HG02798 (cell line): ENCODE results near the gene SRC.
A peak's percentile ranks its signal among the peaks of the same experiment; 100 is the strongest.

Source experiments
- ATAC-seq: cut with Tn5 transposase; IDR thresholded peaks from one replicate; pipeline ENCODE4 v1.9.1; 2021; ENCODE audit warnings: mild to moderate bottlenecking; ENCODE audit not compliant: unreplicated experiment, poor library complexity

Gene SRC

DNA sequence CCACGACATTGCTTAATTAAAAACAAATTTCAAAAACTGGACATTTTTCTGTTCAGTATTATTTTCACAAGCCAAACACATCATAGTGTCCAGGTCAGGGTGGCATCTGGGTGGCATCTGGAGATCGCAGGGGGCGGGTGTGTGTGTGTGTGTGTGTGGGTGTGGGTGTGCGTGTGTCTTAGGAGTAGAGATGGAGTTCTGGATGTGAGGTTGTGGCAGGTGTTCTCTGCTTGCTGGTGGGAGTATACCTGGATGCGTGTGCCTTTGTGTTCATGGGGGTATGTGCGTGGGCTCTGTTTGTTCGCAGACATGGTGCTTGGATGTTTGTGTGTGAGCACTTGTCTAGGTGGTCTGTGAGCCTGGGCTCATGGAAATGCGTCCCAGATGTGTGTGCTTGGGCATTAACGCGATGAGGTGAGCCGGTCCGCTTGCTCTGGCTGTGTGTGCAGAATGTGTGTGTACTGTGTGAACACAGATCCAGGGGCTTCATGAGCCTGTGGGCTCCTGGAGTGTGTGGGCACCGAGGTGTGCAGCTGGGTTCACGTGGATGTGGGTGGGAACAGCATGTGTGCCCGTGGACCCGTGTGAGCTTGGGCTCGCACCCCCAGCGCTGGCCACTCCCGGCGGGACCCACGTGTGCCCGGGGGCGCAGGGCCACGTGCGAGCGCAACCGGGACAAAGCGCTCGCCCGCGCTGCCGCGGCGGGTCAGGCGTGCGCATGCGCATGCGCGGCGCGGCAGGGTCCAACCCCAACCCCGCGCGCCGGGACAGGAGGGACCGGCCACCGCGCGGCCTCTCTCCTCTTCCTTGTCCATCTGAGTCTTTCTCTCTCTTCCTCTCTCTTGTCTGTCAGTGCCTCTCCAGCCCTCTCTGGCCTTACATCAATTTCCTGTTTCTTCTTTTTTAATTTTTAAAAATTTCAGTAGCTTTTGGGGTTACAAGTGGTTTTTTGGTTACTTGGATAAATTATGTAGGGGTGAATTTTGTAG lies 60.4 kb downstream of the SRC start:
- ATAC-seq: peak; percentile 57

DNA sequence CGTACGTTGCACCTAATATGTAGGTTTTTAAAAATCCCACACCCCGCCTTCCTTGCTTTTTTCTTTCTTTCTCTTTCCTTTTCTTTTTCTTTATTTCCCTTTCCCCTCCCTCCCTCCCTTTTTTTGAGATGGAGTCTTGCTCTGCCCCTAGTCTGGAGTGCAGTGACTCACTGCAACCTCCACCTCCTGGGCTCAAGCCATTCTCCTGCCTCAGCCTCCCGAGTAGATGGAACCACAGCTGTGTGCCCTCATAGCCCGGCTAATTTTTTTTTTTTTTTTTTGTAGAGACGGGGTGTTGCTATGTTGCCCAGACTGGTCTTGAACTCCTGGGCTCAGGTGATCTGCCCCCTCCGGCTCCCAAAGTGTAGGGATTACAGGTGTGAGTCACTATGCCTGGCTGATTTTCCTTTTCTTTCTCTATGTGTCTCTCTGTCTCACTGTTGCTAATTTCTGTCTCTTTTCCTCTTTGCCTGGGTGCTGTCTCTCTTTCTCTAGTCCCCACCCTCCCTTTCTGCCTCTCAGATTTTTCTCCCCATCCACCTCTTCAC lies 61.2 kb downstream of the SRC start:
- no peak for ATAC-seq

DNA sequence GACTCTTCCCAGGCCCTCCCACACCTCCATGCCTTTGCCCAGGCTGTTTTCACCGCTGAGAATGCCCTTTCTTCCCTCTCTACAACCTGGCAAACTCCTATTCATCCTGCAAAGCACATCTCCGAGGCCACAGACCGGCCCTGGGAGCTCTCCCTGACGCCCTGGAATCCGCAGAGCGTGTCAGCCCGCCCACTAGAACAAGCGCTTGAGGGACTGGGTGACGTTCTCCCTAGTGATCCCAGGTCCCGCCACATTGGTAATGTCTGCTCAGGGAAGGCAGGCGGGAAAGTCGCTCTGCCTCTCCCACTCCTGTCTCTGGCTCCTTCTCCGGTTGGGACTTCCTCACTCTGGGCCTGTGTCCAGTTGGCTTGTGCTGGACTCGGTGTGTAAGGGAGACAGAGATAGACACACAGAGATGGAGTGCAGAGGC lies 61.6 kb downstream of the SRC start:
- no peak for ATAC-seq

DNA sequence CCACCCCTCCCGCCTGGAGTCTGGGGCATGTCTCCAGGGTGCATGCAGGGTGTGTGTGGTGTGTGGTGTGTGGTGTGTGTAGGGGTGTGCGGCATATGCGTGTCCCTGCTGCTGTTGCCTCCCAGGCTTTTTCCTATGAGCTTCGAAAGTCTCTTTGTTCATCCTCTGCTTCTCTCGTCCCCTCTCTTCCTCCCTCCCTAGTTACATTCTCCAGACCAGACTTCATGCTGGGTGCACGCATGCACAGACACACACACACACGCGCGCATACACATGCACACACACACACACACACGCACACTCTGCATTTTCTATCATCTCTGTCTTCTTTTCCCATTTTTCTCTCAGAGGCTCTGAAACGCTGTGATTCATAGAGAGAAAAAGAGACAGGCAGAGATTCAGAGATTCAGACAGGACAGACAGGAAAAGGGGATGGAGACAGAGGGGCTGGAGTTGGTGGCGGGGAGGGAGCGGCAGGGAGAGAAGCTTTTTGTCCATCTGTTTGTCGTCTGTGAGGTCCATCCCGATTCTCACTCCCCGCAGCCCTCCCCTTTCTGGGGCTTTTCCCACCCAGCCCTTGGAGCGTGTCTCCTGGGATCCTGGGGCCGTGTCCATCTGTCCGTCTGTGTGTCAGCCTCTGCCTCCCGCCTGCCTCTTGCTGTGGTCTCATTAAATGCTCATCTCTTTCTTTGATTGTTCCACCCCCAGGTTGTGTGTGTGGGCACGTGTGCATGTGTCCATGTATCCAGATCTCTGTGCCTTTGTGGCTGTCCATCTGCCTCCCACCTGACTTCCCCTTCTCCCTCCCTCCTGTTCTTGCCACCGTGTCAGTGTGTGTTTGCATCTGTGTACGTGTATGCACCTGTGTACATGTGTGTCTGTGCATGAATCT lies 62.6 kb downstream of the SRC start:
- ATAC-seq: no peak

DNA sequence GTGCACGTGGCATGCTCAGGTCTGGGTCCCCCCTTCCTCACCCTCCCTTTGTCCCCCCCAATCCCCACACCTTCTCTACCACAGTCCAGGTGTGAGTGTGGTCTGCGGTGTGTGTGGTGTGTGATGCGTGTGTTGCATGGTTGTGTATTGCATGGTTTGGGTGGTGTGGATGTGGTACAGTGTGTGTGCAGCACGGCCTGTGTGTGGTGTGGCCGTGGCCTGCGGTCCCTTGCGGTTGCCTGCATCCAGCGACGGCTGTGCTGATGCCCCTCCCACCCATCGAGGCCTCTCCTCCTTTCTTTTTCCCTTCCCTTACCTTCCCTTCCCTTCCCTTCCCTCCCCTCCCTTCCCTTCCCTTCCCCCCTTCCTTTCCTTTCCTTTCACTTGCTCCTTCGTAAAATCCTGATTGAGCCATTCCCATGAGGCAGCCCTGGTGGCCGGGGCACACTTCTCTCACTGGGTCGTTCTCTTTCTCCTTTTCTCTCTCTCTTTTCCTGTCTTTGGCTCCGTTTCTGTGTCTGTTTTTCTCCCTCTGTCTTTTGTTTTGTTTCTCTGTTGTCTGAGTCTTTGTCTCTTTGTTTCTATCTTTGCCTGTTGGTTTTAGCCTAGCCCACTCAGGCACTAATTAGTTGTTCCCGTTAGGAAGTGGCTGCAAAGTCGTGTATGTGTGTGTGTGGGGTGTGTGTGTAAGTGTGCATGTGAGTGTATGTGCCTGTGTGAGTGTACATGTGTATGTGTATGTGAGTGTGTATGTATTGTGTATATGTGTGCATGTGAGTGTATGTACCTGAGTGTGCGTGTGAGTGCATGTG lies 65.7 kb downstream of the SRC start:
- ATAC-seq: no peak

DNA sequence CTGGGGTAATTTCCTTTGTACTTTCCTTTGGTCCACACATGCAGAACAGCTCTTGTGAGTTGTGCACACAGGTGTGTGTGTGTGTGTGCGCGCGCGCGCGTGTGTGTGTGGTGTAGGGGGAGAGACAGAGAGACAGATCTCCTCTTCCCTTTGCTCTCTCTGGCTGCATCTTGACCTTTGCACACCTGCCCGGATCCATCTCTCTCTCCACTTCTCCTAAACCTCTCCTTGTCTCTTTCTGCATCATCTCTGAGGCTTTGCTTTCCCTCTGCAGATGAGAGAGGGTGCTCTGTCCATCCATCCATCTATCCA lies 67.0 kb downstream of the SRC start:
- ATAC-seq: no peak

DNA sequence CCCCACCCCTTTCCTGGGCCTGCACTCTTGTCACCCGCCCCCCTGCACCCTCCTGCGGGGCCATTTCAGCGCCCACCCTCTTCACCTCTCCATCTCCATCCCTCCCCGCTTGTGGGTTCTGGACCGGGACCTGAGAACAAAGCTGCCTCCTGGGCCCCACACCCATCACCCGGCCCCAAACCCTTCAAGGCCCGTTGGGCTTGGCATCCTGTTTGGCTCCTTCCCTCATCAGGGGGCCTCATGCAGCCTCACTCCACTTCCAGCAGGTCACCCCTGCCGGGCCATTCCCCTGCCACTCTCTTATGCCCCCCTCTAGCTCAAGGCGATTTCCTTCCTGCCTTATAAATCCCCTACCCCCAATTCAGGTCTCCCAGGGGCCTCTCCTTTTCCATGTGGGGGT lies 67.4 kb downstream of the SRC start:
- ATAC-seq: no peak

DNA sequence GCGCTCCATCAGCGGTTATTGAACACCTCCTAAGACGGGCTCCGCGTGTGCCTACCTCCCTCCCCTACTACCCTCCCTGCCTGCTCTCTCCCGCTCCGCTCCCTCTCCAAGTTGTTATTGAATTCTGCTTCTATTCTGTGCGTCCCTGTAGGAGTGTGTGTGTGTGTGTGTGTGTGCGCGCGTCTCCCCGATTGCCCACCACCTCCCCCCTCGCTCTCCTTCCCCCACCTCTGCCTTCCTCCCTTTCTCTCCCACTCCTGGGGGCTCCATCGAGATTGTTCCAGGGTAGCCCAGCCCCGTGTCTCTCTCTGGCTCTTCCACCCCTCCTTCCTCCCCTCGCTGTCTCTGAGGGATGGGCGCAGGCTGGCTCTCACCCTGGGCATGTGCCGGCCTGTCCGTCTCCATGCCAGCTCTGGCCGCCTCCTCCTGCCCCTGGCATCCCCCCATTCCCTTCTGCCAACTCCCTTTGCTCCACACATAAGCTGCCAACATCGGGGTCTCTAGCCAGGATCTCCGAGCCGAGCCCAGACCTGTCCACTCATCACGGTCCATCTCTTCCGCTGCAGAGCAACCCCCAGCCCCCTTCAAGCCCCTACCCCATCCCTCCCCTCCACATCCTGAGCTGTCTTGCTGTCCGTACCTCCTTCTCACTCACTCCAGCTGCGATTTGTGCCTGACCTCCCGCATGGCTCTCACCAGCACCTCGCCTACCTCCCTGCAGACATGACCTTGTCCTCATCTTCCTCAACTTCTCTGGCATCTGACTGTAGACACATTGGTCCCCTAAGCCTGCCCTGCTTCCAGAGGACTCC lies 68.5 kb downstream of the SRC start:
- no peak for ATAC-seq

DNA sequence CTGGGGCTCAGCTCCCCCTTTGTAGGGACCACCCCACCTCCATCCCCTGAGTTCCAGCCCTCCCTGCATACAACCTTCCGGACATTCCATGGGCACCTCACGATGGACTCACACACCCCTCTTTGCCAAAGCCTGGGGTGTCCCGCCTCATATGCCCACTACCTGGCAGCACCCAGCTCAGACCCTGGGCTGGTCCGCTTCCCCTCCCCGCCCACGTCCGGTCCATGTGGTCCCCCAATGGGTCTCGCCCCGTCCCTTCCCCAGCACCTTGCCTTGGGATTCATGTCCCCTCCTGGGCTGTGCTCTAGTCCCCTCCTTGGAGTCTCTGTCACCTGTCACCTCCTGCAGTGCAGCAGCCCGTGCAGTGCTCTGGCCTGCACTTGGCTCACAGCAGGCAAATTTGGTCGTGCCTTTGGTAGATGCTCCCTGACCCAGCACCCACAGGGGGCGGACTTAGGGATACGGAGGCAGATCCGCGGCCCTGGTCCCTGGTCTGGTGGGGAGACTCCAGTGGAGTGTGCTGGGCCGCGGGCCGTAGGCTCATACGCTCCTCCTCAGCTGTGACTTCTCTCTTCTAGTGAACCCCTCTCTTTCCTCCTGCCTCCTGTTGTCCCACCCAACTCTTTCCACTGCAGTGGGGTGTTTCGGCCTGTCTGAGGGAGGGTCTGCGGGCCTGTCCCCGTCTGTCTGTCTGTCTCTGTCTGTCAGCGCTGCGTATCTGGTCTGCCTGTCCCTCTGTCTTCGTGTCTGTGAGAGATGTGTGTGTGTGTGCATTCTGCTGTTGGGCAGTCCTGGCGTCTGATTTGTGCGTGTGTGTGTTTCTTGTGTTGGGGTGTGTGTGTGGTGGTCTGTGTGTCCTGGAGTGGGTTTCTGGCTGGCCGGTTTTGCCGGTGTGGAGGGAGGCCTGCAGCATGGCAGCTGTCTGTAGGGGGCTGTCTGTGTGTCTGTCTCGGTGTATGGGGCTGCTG lies 69.5 kb downstream of the SRC start:
- ATAC-seq: no peak

DNA sequence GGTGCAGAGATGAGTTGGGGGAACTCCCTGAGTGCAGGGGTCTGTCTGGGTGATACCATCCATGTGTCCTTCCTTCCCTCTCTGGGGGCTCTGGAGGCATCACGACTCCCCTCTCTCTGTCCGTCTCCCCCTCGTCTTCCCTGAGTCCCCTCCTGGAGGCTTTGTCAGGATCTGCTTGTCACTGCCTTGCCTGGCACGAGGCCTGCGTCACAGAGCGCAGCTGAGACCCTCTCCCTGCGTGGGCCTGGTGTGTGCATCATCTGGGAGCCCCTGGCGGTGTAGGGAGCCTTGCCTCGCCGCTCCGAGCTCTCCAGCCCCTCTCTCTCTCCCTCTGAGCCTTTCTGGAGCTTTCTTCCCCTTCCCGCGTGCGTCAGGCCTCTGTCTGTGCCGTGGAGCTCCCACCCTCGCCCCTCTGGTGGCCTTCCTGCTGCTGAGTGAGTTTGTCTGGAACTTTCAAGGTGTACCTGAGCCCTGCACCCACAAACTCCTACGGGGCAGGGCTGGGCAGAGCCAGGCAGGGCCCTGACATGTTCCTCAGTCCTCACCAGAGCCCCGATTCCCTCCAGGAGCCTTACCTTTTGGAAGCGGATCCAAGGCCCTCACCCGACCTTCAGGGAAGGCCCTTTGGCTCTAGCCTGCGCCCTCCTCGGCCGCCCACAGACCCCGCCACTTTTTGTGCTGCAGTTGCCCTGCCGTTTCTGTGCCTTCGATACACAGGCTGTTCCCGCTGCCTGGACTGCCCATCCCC lies 70.3 kb downstream of the SRC start:
- ATAC-seq: no peak

DNA sequence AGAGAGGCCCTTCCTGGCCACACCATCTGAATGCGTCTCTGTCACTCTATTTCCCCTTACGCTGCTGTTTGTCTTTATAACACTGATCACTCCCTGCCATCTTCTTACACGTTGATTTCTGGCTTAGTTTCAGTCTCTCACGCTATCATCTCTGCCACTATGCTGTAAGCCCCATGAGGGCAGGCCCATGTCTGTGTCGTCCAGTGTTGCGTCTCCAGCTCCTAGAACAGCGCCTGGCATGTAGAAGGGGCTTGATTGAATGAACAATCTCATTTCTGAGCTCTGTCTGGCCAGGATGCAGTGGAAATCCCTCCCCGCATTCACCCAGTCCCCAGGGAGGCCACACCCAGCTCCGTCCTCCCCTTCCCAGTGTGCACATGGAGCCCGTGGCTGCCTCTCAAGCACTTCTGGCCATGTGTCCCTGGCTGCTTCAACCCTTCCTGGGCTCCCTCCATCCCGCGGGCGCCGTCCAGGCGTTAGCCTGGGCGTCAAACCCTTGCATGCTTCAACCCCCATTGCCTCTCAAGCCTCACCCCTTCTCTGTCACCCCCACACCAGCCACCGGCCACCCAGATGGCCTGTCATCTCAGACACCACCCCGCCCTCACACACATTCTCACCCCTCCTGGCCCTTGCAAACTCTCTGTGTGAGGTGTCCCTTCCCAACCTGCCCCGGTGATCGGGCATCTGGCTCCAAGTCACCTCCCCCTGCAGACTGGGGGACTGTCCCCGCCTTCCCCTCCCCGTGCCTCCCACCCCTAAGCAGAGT lies 71.1 kb downstream of the SRC start:
- no peak for ATAC-seq

DNA sequence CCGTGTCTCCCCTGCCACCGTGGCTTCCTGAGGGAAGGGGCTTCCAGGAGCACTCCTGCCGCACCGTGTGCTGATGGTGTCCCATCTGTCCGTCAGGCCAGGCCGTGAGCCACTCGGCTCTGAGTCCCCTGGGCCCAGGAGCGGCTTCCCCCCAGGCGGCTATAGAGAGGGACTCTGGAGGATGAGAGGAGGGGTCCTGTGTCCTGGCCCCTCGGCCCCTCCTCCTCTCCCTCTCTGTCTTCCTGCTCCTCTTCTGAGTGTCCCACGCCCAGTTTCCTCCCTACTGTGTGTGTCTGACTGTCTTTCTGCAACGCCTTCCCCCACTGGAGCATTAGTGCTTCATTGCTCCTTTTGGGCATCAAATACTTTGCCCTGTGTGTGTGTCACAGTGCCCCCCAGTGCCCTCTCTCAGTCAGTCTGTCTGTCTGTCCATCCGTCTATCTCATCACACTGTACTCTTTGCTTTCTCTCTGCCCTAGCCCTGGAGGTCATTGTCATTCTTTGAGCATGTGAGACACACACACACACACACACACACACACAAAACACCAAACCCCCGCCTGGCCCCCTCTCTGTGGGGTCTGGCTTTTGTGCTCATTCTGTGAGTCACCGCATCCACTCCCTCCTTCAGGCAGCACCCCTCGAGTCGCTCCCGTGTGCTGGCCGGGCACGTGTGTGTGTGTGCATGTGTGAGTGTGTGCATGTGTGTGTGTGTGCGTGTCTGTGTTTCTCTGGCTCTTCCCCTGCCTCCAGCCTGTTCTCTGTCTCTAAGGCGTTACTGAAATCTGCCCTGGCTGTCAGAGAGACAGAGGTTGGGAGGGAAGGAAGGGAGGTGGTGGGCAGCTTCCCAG lies 71.9 kb downstream of the SRC start:
- ATAC-seq: no peak

DNA sequence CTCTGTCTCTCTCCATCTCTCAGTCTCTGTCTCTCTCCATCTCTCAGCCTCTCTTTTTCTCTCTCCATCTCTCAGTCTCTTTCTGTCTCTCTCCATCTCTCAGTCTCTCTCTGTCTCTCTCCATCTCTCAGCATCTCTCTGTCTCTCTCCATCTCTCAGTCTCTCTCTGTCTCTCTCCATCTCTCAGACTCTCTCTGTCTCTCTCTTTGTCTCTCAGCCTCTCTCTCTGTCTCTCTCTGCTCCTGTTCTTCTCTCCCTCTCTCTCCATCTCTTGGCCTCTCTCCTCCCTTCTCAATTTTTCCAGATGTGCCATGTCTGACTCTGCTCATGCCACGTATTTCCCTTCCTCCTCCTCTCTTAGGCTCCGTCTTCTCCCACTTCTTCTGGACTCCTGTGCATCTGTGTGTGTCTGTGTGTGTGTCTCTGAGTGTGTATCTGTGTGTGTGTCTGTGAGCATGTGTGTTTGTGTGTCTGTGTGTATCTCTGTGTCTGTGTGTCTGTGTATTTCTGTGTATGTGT lies 72.7 kb downstream of the SRC start:
- no peak for ATAC-seq

DNA sequence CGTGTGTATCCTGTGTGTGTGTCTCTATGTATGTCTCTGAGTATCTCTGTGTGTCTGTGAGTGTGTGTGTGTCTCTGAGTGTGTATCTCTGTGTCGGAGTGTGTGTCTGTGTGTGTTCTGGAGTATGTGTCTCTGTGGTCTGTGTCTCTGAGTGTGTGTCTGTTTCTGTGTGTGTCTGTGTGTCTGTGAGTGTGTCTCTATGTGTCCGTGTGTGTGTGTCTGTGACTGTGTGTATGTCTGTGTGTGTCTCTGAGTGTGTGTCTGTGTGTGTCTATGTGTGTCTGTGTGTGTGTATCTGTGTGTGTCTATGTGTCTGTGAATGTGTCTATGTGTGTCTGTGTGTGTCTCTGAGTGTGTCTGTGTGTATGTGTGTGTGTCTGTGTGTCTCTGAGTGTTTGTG lies 73.4 kb downstream of the SRC start:
- no peak for ATAC-seq

DNA sequence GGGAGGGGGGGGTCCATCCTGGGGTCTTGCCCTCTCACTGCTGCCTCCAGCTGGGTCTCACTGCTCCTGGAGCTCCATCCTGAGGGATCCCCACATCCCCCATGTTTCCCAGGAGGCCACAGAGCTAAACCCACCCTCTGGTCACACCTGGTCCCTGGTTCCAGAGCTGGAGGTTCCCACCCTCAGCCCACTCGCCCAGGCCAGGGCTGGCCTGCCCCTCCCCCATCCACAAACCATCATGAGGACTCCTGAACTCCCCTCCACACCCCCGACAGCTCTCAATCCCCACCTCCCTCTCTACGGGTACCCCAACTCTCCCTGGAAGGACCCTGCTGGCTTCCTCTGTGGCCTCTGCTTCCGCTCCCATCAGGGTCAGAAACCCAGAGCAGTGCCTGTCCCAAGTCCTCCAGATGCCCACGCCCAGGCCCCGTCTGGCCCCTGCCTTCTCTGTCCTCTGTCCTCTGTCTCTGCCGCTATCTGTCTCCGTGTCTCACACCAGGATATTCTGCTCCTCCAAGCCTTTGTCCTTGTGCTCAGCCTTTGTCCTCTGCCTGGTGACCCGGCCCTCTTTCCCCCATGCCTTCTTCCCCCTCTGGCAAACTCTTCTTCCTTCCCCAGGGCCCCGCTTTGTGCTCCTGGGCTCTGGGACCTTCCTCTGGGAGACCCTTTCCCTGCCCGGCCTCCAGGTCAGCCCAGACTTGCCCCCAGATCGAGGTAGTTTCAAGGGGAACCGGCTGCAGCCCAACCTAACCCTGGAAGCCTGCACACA lies 74.0 kb downstream of the SRC start:
- no peak for ATAC-seq
